Upper lobe of left lung (tissue), 4 donors: ENCODE data around the gene NKAIN2.

Experiments used
- CTCF ChIP-seq, 6 experiments: fragments of 450-650 bp in 4 of 6; fragments of 200-600 bp in 2 of 6; sonication (generic) in 2 of 6; IDR thresholded peaks; one replicate each; pipeline ENCODE4 v1.5.1; 2016 to 2019; ENCODE audit warnings: antibody characterized with exemption in 6 of 6
- EP300 ChIP-seq, 4 donors: sonication (generic); formaldehyde crosslinking; IDR thresholded peaks; one replicate each; pipeline ENCODE4 v1.5.1; 2017; ENCODE audit warnings: antibody characterized with exemption in 4 of 4, control low read depth in 2 of 4
- POLR2A ChIP-seq, 4 donors: fragments of 450-650 bp; IDR thresholded peaks; one replicate each; pipeline ENCODE4 v1.5.1; 2016 to 2017; ENCODE audit warnings: antibody characterized with exemption in 4 of 4, mild to moderate bottlenecking in 2 of 4

DNA sequence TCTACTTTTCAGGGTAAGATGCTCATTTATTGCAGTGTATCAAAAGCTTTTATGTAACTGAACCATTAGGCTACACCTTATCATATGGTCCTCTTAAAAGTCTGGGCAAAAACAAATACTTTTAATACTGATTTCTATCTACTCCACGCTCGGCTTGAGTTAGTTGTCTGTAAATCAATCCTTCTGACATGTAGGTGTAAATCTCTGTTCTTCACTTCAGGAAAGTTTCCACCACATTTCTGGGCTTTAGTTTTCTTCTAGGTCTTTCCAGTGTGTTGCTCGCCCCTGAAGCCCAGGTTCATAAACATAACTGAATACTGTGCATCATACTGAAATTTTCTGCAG is 1069.4 kb downstream of the NKAIN2 start:
- TF ChIP-seq CTCF (IDR thresholded peaks at IDR 0.05): no peak
- TF ChIP-seq POLR2A (IDR thresholded peaks at IDR 0.05): no peak
- TF ChIP-seq EP300 (IDR thresholded peaks at IDR 0.05): no peak
